Measurements from ENCODE around the gene GPR85. TPM values are rescaled to one million over a fixed set of nuclear protein-coding genes. Genes with fewer than 3 reads are reported as not detected.
"Not testable (repeated sequence)": the region's sequence is repeated elsewhere in the genome, so short reads cannot be mapped to it uniquely, and the experiment has no call there.

The GPR85 gene
- total RNA-seq, 1 experiment from 2014 or later: not detected

DNA sequence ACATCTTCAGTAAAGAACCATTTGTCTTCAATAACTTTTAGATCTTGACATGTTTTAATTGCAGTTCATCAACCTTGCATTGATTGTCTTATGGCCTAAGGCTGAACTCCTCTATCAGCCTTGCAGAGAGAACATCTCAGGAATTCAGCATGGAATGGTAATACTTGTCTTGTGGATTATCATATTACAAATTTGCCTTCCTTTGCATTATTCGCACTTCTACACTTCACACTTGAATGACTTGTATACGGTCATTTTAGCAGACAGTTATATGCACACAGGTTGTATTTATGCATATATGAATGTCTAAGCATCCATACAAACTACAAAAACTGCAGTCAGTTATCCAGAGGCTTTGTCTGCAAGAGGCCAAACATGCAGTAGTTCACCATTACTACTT lies 31.7 kb downstream of the GPR85 start:
- DNase-seq (ENCODE audit: low read depth, low spot score) (no peak), ATAC-seq (no peak)
- H3K27me3 ChIP-seq (ENCODE audit: control insufficient read depth, insufficient read depth, low read length): no peaks in the 10 kb centered on the region
- BruUV-seq (replicated peaks): no TSS peak
- H3K36me3 ChIP-seq (ENCODE audit: control insufficient read depth, insufficient read depth, low read length): no peaks in the 10 kb centered on the region
- TF ChIP-seq TCF7L2 (IDR thresholded peaks at IDR 0.05; ENCODE audit: low read depth, low read length) (no peak), POLR2AphosphoS5 (IDR thresholded peaks at IDR 0.05; ENCODE audit: low read depth, low read length) (no peak), SIN3A (IDR thresholded peaks at IDR 0.05; ENCODE audit: borderline replicate concordance, insufficient read depth, low read depth, low read length) (no peak)
- TF ChIP-seq, protein P1, sequence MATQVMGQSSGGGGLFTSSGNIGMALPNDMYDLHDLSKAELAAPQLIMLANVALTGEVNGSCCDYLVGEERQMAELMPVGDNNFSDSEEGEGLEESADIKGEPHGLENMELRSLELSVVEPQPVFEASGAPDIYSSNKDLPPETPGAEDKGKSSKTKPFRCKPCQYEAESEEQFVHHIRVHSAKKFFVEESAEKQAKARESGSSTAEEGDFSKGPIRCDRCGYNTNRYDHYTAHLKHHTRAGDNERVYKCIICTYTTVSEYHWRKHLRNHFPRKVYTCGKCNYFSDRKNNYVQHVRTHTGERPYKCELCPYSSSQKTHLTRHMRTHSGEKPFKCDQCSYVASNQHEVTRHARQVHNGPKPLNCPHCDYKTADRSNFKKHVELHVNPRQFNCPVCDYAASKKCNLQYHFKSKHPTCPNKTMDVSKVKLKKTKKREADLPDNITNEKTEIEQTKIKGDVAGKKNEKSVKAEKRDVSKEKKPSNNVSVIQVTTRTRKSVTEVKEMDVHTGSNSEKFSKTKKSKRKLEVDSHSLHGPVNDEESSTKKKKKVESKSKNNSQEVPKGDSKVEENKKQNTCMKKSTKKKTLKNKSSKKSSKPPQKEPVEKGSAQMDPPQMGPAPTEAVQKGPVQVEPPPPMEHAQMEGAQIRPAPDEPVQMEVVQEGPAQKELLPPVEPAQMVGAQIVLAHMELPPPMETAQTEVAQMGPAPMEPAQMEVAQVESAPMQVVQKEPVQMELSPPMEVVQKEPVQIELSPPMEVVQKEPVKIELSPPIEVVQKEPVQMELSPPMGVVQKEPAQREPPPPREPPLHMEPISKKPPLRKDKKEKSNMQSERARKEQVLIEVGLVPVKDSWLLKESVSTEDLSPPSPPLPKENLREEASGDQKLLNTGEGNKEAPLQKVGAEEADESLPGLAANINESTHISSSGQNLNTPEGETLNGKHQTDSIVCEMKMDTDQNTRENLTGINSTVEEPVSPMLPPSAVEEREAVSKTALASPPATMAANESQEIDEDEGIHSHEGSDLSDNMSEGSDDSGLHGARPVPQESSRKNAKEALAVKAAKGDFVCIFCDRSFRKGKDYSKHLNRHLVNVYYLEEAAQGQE (IDR thresholded peaks at IDR 0.05; ENCODE audit: insufficient read depth in 1 of 2, low read depth in 2 of 2, low read length in 1 of 2): no peak
- TF ChIP-seq, protein P2, sequence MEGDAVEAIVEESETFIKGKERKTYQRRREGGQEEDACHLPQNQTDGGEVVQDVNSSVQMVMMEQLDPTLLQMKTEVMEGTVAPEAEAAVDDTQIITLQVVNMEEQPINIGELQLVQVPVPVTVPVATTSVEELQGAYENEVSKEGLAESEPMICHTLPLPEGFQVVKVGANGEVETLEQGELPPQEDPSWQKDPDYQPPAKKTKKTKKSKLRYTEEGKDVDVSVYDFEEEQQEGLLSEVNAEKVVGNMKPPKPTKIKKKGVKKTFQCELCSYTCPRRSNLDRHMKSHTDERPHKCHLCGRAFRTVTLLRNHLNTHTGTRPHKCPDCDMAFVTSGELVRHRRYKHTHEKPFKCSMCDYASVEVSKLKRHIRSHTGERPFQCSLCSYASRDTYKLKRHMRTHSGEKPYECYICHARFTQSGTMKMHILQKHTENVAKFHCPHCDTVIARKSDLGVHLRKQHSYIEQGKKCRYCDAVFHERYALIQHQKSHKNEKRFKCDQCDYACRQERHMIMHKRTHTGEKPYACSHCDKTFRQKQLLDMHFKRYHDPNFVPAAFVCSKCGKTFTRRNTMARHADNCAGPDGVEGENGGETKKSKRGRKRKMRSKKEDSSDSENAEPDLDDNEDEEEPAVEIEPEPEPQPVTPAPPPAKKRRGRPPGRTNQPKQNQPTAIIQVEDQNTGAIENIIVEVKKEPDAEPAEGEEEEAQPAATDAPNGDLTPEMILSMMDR (IDR thresholded peaks at IDR 0.05): no peak
- ChIA-PET POLR2A (no interaction called here), CTCF (no interaction called here)
- no peaks in the 10 kb centered on the region for H3K9me3 ChIP-seq (ENCODE audit: control insufficient read depth, insufficient read depth, low read depth, low read length)
- no peak overlapping the region for H3K4me3 ChIP-seq (ENCODE audit: low read depth in 2 of 2, low read length in 2 of 2)
- in situ Hi-C loops (cut with HindIII; ENCODE audit: low pct_unique_long_range_greater_than_20kb, low sequenced_read_pairs) (no loop called here), intact Hi-C loops (cut with micrococcal nuclease; ENCODE audit: unreplicated experiment) (no loop called here)
- H3K27ac ChIP-seq (ENCODE audit: low read length): no peak overlapping the region
- H3K4me1 ChIP-seq (ENCODE audit: control insufficient read depth, insufficient read depth, low read length): no peaks in the 10 kb centered on the region

DNA sequence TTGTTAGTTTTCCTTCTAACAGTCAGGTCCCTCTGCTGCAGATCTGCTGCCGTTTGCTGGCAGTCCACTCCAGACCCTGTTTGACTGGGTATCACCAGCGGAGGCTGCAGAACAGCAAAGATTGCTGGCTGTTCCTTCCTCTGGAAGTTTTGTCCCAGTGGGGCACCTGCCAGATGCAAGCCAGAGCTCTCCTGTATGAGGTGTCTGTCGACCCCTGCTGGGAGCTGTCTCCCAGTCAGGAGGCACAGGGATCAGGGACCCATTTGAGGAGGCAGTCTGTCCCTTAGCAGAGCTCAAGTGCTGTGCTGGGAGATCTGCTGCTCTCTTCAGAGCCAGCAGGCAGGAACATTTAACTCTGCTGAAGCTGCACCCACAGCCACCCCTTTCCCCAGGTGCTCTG lies 32.4 kb downstream of the GPR85 start:
- POLR2A ChIA-PET: not testable (repeated sequence)

DNA sequence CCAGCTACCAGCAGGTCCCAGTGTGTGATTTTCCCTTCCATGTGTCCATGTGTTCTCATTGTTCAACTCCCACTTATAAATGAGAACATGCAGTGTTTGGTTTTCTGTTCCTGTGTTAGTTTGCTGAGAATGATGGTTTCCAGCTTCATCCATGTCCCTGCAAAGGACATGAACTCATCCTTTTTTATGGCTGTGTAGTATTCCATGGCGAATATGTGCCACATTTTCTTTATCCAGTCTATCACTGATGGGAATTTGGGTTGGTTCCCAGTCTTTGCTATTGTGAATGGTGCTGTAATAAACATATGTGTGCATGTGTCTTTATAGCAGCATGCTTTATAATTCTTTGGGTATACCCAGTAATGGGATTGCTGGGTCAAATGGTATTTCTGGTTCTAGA lies 37.4 kb downstream of the GPR85 start:
- H3K27ac ChIP-seq (ENCODE audit: low read length); intact Hi-C loops (cut with micrococcal nuclease; ENCODE audit: unreplicated experiment); H3K27me3 ChIP-seq (ENCODE audit: control insufficient read depth, insufficient read depth, low read length); BruUV-seq (replicated peaks); H3K4me1 ChIP-seq (ENCODE audit: control insufficient read depth, insufficient read depth, low read length); in situ Hi-C loops (cut with HindIII; ENCODE audit: low pct_unique_long_range_greater_than_20kb, low sequenced_read_pairs); H3K9me3 ChIP-seq (ENCODE audit: control insufficient read depth, insufficient read depth, low read depth, low read length); POLR2A ChIA-PET; CTCF ChIA-PET; H3K4me3 ChIP-seq (ENCODE audit: low read depth in 2 of 2, low read length in 2 of 2); ATAC-seq; H3K36me3 ChIP-seq (ENCODE audit: control insufficient read depth, insufficient read depth, low read length); DNase-seq (ENCODE audit: low read depth, low spot score): not testable (repeated sequence)

More for the DNA sequence above, 32.4 kb downstream of the GPR85 start:
- H3K4me1 ChIP-seq (ENCODE audit: control insufficient read depth, insufficient read depth, low read length); H3K4me3 ChIP-seq (ENCODE audit: low read depth in 2 of 2, low read length in 2 of 2); H3K9me3 ChIP-seq (ENCODE audit: control insufficient read depth, insufficient read depth, low read depth, low read length); H3K27me3 ChIP-seq (ENCODE audit: control insufficient read depth, insufficient read depth, low read length); BruUV-seq (replicated peaks); CTCF ChIA-PET; H3K36me3 ChIP-seq (ENCODE audit: control insufficient read depth, insufficient read depth, low read length); in situ Hi-C loops (cut with HindIII; ENCODE audit: low pct_unique_long_range_greater_than_20kb, low sequenced_read_pairs); DNase-seq (ENCODE audit: low read depth, low spot score); ATAC-seq; intact Hi-C loops (cut with micrococcal nuclease; ENCODE audit: unreplicated experiment); H3K27ac ChIP-seq (ENCODE audit: low read length): not testable (repeated sequence)

All from Panc1 (cell line).